GM21576 (cell line): ENCODE results near the gene SENP5.

Experiments used
- ATAC-seq: cut with Tn5 transposase; IDR thresholded peaks from one replicate; pipeline ENCODE4 v1.9.1; 2021; ENCODE audit warnings: mild to moderate bottlenecking, moderate library complexity; ENCODE audit not compliant: unreplicated experiment

Gene SENP5

DNA sequence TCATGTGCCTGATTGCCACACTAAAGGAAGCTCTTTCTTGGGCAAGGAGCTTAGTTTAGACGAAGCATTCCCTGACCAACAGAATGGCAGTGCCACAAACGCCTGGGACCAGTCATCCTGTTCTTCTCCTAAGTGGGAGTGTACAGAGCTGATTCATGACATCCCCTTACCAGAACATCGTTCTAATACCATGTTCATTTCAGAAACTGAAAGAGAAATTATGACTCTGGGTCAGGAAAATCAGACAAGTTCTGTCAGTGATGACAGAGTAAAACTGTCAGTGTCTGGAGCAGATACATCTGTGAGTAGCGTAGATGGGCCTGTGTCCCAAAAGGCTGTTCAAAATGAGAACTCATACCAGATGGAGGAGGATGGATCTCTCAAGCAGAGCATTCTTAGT is 18.4 kb downstream of the SENP5 start:
- ATAC-seq = no peak

GRCh38 chr3:196889844-196890708 is 22.4 kb downstream of the SENP5 start:
- ATAC-seq = no peak

- ATAC-seq = no peak
Measured at GRCh38 chr3:196894557-196895295, 27.0 kb downstream of the SENP5 start.

- no peak for ATAC-seq
Measured at GRCh38 chr3:196896229-196896628, 28.5 kb downstream of the SENP5 start.

- ATAC-seq = no peak
Measured at GRCh38 chr3:196901768-196902167, 34.0 kb downstream of the SENP5 start.

DNA sequence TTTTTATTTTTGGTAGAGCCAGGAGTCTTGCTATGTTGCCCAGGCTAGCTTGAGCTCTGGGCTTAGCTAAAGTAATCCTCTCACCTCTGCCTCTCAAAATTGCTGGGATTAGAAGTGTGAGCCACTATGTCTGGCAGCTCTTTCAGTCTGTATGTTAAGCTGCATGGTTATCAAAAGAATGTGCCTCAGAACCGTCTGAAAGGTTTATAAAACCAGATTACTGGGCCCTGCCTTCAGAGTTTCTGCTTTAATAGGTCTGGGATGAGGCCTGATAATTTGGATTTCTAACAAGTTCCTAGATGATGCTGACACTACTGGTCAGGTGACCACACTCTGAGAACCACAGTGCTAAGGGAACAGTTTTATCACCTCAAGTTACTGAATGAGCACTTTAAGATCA is 34.6 kb downstream of the SENP5 start:
- no peak for ATAC-seq

GRCh38 chr3:196903740-196904139 is 36.0 kb downstream of the SENP5 start:
- no peak for ATAC-seq

- no peak for ATAC-seq
Measured at GRCh38 chr3:196914866-196915265, 47.1 kb downstream of the SENP5 start.

DNA sequence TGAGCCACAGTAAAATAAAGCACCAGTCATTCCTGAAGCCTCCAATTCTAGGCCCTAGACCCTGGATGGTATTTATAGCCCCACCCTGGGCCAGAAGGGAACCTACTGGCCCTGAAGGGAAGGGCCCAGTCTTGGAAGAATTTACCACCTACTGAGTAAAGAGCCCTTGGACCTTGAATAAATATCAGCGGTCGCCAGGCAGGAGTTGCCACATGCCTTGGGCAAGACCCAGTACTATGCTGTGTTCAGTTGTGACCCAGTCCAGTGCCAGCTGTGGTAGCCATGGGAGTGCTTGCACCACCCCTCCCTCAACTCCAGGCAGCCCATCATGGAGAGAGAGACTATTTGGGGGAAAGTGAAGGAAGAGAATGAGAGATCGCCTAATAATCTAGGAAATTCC is 47.7 kb downstream of the SENP5 start:
- no peak for ATAC-seq

DNA sequence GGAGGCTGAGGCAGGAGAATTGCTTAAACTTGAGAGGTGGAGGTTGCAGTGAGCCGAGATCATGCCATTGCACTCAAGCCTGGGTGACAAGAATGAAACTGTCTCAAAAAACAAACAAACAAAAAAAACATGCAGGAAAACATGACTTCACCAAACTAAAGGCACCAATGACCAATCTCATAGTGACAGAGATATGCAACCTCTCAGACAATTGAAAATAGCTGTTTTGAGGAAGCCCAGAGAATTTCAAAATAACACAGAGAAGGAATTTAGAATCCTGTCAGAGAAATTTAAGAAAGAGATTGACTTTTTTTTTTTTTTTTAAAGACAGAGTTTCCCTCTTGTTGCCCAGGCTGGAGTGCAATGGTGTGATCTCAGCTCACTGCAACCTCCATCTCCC is 48.5 kb downstream of the SENP5 start:
- no peak for ATAC-seq

- ATAC-seq = no peak
Measured at GRCh38 chr3:196916995-196917394, 49.3 kb downstream of the SENP5 start.

- ATAC-seq = no peak
Measured at GRCh38 chr3:196918968-196919367, 51.2 kb downstream of the SENP5 start.

- no peak for ATAC-seq
Measured at GRCh38 chr3:196920733-196921132, 53.0 kb downstream of the SENP5 start.

DNA sequence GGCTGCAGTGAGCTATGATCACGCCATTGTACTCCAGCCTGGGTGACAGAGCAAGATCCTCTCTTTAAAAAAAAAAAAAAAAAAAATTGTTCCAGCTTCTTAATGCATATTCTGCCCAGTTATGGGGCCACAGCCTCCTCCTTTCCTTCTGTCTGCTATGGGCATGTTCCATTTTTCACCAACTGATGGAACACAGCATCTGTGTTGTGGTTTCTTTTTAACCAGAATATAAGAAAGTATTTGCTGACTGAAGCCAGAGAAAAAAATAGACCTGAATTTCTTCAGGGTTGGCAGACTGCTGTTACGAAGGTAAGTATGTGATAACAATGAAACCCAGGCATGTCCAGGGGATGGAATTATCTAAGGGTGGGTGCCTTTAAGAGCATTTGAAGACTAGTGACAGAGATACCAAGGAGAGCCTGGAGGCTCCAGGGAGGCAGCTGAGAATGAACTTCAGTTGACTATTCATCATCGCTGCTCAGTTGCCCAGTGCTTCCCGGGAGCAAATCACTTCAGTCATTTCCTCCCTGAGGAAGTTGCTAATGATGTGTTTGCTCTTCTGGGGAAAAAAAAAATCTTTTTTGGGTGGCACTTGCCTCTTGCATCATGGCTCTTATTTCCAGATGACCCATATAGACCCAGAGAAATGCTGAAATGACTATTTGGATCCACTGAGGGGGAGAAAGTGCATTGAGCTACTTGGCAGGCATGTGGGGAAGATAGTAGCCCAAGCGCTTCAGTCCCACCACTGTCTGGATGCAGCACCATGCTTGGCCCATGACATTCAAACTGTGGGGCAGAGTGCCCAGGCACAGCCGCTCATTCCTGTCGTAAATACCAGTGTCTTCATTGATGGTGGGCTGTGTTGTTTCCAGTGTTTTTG is 60.1 kb downstream of the SENP5 start:
- ATAC-seq = no peak

DNA sequence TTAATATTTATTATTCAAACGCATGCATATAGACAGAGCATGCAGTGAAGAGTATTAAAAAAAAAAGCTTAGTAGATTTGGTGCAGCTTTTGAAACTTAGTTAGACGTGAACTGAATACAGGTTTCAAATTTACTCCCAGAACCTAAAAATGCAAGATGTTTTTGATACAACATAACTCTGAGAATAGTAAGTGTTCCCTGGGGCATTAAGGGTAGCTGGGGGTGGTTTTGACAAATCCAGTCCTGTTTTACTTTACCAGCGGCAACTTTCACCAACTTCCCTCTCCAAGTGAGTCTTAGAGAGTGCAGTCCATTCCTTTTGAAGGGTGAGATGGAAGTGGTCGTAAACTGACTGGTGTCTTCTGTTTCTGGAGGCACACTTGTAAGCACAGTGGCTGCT is 63.4 kb downstream of the SENP5 start:
- no peak for ATAC-seq

- ATAC-seq = no peak
Measured at GRCh38 chr3:196931828-196932587, 64.3 kb downstream of the SENP5 start.

- ATAC-seq = no peak
Measured at GRCh38 chr3:196932600-196932999, 64.9 kb downstream of the SENP5 start.

DNA sequence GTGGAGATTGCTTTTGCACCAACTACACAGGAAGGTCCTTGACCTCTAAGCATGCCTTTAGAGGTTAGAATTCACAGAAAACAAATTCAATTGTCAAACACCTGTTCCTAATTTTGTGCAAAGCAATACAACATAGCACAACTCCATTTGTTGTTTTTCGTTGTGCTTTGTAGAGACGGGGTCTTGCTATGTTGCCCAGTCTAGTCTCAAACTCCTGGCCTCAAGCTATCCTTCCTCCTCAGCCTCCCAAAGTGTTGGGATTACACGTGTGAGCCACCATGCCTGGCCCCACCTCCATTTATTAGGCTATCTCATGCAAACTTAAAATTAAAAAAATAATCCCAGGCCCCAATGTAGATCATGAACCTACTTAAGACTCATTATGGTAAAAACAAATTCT is 68.6 kb downstream of the SENP5 start:
- ATAC-seq = no peak

DNA sequence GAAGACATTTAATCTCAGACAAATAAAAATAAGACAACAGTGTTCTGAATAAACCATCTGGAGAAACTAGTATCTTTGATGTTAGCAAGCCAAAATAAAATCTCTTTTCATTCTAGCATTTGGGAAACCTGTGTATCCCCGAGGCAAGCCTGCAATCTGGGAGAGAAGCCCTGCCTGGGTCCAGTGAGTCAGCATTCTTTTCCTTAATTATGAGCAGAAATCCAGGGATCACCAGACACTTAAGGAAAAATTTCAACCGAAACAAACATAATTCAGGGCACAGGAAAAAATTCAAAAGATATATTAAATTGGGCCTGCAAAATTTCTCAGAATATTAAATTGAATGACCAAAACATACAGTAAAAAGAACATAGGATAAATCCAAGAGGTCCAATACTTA is 70.4 kb downstream of the SENP5 start:
- ATAC-seq = no peak

- ATAC-seq = no peak
Measured at GRCh38 chr3:196938576-196938975, 70.9 kb downstream of the SENP5 start.
